ENCODE results near the gene RPL5. TPM values are rescaled to one million over a fixed set of nuclear protein-coding genes. Genes with fewer than 3 reads are reported as not detected.
A peak's percentile ranks its signal among the peaks of the same experiment; 100 is the strongest.

Gene RPL5
- 1,489 and 1,517 TPM in 2 replicates for total RNA-seq

DNA sequence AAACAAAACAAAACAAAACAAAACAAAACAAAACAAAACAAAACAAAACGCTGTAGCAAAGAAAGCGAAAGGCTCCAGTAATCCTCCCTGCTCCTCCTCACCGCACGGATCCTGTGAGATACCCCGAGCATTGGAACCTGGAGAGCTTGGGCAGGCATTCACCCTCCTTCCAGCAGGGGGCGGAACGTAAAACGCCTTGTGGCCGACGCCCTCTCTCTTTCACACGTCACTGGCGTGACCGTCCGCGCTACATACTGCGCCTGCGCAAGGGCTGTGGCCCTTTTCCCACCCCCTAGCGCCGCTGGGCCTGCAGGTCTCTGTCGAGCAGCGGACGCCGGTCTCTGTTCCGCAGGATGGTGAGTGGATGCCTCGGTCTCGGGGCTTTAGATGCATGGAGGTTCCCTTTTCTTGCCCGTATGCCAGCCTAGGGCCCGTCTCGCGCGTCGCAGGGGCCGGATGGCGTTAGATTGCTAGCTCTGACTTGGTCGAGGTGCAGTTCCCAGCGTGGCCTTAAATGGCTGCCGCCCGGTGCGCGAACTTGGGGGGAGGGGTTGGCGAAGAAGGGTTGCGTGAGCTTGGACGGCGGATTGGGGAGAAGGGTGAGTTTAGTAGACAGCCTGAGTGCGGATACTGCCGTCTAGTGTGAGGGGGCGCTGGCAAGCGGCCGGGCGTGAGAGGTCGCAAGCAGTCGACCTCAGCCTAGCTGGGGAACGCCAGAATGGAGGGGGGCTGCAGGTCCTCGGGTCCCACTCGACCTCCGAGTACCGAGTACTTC lies at the start of gene RPL5:
Gene RPL5, plus strand, starts transcription at position 279 of the 775 bp plus-strand sequence. Its CDS starts 75 bp downstream, at position 354.

DNA sequence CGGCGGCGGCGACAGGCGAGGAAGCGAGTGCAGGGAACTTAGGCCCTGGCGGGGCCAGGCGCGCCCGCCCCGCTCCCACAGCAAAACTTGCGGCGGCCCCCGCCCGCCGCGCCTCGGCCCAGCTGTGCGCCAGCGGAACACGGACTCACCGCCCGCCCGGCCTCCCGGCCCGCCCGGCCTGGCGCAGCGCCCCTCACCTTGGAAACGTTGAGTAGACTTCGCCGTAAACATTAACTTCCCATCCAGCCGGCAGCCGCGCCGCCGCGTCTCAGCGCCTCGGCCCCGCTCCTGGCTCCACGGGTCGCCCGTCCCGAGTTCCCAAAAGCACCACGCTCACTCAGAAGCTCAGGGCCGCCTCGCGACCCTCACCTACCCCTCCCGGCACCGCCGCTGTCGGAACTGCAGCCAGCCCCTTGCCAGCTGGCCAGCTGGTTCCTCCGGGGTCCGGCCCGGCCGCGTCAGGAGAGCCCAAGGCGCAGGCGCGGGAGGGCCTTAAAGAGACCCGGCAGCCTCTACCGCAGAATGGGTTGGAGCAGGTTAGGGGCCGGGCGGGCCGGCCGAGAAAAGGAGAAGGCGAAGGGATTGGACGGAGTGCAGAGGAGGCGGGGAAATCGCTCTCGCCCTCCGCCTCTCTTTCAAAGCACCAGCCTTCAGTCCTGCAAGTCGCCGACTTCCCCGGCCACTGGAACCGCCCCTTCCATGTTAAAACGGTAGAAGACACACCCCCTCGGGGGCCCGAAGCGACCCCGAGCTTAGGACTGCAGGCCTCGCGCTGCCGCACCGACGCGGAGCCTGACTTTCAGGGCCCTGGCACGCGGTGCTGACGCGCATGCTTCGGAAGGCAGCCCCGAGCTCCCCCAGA lies 47.0 kb upstream of the RPL5 start, which contains the start of gene EVI5:
Gene EVI5, minus strand, starts transcription at position 470 of the 862 bp plus-strand sequence. CDS start 48,562 bp downstream, outside the sequence.

Small RNA genes lying within 50 kb of the gene (small RNA-seq; reads per million reads assigned to genes)
- gene RF00432 (not detected), gene SNORA66 (326 reads per million, percentile 99 among the genes with 10 or more reads in this experiment), gene SNORD21 (not detected)

Other genes with a start within 250 kb of the RPL5 start
- 51.5 and 64.2 TPM in 2 replicates for gene EVI5, start 46.9 kb upstream of the RPL5 start, total RNA-seq
- 1.1 and 1.4 TPM in 2 replicates for gene DIPK1A, start 129.4 kb downstream of the RPL5 start, total RNA-seq
- gene MTF2, start 247.2 kb downstream of the RPL5 start, total RNA-seq: 40.3 and 44.6 TPM in 2 replicates